LNCAP (cell line): ENCODE results near the gene KLHDC1.

ENCODE experiments used
- TF ChIP-seq, protein P1 (sequence below): fragments of 450-650 bp; IDR thresholded peaks from 2 replicates; pipeline ENCODE4 v1.5.1; 2017; ENCODE audit warnings: mild to moderate bottlenecking

Gene KLHDC1

DNA sequence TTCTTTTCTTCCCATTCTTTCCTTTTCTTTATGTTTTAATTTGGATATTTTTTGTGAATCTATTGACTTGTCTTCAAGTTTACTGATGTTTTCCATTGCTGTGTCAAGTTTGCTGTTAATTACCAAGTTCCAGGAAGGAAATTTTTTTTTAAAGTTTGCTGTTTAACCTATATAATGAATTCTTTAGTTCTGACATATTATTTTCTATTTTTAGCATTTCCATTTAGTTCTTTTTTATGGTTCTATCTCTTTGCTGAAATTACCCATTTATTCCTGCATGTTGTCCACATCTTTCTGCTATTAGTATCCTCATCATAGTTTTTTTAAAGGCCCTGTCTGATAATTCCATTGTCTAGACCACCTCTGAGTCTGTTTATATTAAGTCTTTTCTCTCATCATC lies 27.8 kb downstream of the KLHDC1 start:
- TF ChIP-seq, protein P1, sequence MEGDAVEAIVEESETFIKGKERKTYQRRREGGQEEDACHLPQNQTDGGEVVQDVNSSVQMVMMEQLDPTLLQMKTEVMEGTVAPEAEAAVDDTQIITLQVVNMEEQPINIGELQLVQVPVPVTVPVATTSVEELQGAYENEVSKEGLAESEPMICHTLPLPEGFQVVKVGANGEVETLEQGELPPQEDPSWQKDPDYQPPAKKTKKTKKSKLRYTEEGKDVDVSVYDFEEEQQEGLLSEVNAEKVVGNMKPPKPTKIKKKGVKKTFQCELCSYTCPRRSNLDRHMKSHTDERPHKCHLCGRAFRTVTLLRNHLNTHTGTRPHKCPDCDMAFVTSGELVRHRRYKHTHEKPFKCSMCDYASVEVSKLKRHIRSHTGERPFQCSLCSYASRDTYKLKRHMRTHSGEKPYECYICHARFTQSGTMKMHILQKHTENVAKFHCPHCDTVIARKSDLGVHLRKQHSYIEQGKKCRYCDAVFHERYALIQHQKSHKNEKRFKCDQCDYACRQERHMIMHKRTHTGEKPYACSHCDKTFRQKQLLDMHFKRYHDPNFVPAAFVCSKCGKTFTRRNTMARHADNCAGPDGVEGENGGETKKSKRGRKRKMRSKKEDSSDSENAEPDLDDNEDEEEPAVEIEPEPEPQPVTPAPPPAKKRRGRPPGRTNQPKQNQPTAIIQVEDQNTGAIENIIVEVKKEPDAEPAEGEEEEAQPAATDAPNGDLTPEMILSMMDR = no peak

- TF ChIP-seq, protein P1 = no peak
Observed at GRCh38 chr14:49727171-49727570, 34.3 kb downstream of the KLHDC1 start.

- TF ChIP-seq, protein P1 = no peak
Observed at GRCh38 chr14:49732896-49733295, 40.0 kb downstream of the KLHDC1 start.

DNA sequence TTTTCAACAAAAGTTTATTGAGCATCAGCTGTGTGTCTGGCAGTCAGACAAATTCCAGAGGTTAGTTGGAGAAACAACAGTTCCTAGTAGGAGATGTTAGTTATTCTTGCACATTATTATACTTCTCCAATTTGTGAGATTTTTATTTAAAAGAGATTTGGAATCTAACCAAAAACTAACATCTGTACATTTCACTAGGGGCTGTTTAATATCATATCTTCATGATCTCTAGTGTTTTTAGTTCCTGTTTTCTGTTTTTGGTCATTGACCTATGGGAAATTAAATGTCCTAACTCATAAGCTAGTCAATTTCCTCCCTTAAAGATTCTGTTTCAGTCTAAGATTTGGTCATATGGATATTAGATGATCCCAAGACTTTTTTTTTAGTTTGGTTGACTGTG lies 40.9 kb downstream of the KLHDC1 start:
- TF ChIP-seq, protein P1 = no peak

DNA sequence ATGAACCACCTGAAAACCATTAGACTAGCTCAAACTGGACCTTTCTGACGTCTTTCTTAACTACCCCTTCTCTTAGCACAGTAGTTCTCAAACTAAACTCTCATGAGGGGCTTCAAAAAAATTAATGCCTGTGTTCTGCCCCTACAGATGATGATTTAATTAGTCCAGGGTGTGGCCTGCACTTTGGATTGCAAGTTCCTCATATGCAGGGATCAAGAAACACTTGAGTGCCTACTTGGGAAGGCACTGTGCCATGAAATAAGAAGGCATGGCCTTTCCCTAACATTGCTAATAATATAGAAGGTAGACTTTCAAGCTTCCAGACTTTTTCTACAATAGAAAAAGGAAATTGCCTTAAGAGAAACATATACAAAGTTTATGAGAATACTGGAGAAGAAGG lies 52.3 kb downstream of the KLHDC1 start:
- TF ChIP-seq, protein P1 = no peak

- TF ChIP-seq, protein P1 = no peak
Observed at GRCh38 chr14:49754570-49755097, 61.7 kb downstream of the KLHDC1 start.

- TF ChIP-seq, protein P1 = no peak
Observed at GRCh38 chr14:49755378-49755777, 62.5 kb downstream of the KLHDC1 start.

DNA sequence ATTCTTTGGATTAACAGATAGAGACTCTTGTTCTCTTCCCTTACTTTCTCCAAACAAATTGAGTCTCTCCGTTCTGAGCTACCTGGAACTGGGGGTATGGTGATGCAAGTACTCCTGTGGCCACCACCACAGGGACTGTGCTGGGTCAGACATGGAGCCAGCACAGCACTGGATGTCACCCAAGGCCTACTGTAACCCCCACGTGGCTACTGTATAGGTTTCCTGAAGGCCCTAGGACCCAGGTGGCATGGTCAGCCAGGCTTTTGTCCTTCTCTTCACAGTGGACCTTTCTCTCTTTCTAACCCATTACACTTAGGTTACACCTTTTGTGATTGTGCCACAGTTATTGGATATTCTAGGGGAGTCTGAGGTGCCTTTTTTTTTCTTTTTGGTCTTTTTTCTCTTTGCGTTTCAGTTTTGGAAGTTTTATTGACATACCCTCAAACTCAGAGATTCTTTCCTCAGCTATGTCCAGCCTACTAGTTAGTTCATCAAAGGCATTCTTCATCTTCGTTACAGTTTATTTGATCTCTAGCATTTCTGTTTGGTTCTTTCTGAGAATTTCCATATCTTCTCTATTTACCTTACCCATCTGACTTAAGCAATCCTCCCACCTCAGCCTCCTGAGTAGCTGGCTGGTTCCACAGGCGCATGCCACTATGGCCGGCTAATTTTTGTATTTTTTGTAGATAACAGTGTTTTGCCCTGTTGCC lies 69.1 kb downstream of the KLHDC1 start:
- TF ChIP-seq, protein P1 = no peak
